Natural killer cell (primary cell): ENCODE data around the gene IRF7. TPM values are rescaled to one million over a fixed set of nuclear protein-coding genes. Genes with fewer than 3 reads are reported as not detected.

Experiments used
- ATAC-seq, 3 donors: fragments of 150-1000 bp in 2 of 3; fragments of 200-7000 bp in 1 of 3; cut with Tn5 transposase; 1 replicate in 1 of 3; 2 replicates in 2 of 3; pipeline ENCODE4 v1.10.0; 2021; ENCODE audit warnings: mild to moderate bottlenecking in 2 of 3, moderate library complexity in 2 of 3
- DNase-seq, 2 donors: peaks; one replicate each; pipeline versions ENCODE4 v3.0.0 to v3.0.0-alpha.2; 2013 to 2021; ENCODE audit warnings: mixed read lengths in 1 of 2
- H3K27ac ChIP-seq: one replicate; pipeline ENCODE4 v1.5.1; 2013; ENCODE audit warnings: mild to moderate bottlenecking, low read length
- H3K27me3 ChIP-seq: one replicate; pipeline ENCODE4 v1.6.1; 2013; ENCODE audit warnings: low read length; ENCODE audit not compliant: control insufficient read depth, insufficient read depth
- H3K36me3 ChIP-seq: one replicate; pipeline ENCODE4 v1.6.1; 2013; ENCODE audit warnings: low read length; ENCODE audit not compliant: control insufficient read depth, insufficient read depth
- H3K4me1 ChIP-seq: one replicate; pipeline ENCODE4 v1.6.1; 2013; ENCODE audit warnings: low read length; ENCODE audit not compliant: control insufficient read depth, insufficient read depth
- H3K4me3 ChIP-seq: one replicate; pipeline ENCODE4 v1.5.1; 2013; ENCODE audit warnings: low read length
- H3K9me3 ChIP-seq: one replicate; pipeline ENCODE4 v1.6.1; 2013; ENCODE audit warnings: low read length; ENCODE audit not compliant: control insufficient read depth, insufficient read depth
- H3K27ac Mint-ChIP-seq, 2 donors: one replicate each; pipeline ENCODE4 v1.8.0; 2022; ENCODE audit warnings: mild to moderate bottlenecking in 2 of 2, mixed read lengths in 2 of 2, moderate library complexity in 1 of 2
- H3K27me3 Mint-ChIP-seq, 2 donors: one replicate each; pipeline ENCODE4 v1.8.0; 2022; ENCODE audit warnings: low read depth in 2 of 2, mixed read lengths in 2 of 2
- H3K36me3 Mint-ChIP-seq: one replicate; pipeline ENCODE4 v1.8.0; 2022; ENCODE audit warnings: mixed read lengths
- H3K4me1 Mint-ChIP-seq, 2 donors: one replicate each; pipeline ENCODE4 v1.8.0; 2022; ENCODE audit warnings: mixed read lengths in 2 of 2
- H3K4me3 Mint-ChIP-seq: one replicate; pipeline ENCODE4 v1.8.0; 2022; ENCODE audit warnings: mild to moderate bottlenecking, moderate library complexity, mixed read lengths
- H3K9me3 Mint-ChIP-seq, 2 donors: one replicate each; pipeline ENCODE4 v1.8.0; 2022; ENCODE audit warnings: mixed read lengths in 2 of 2
- CTCF ChIP-seq: fragments of 200-600 bp; IDR thresholded peaks from one replicate; pipeline ENCODE4 v1.8.0; 2022; ENCODE audit warnings: antibody characterized with exemption
- WGBS: methylation state at CpG from one replicate; pipeline ENCODE4 v1.1.7; 2013; ENCODE audit warnings: missing lambda C conversion rate; ENCODE audit not compliant: insufficient coverage; 5-methylcytosine and 5-hydroxymethylcytosine counted together
- intact Hi-C: fragments of 100-400 bp; cut with micrococcal nuclease; formaldehyde crosslinking; loops from one replicate; pipeline ENCODE4 v1.14.2; 2022
- total RNA-seq, 4 donors: library from RNA; stranded (reverse); fragments of 120-200 nt in 1 of 4; gene quantifications; one replicate each; pipeline versions ENCODE4 v1.2.3 to v1.2.4, GENCODE V29; 2013 to 2022

Gene IRF7
- total RNA-seq, 3 donors from 2014 or later (not counting 1 experiment from before 2014, with no cell fraction given) = 63.3 to 97.3 (median 77.3) TPM

GRCh38 chr11:609341-609811, 6.4 kb downstream of the IRF7 start:
- no peaks in the 10 kb centered on the region for H3K27me3 ChIP-seq
- peaks cover 90% of the 10 kb centered on the region for H3K36me3 ChIP-seq
- no peak overlapping the region for H3K4me3 ChIP-seq
- peaks cover 17% of the 10 kb centered on the region for H3K4me1 ChIP-seq
- H3K4me1 Mint-ChIP-seq = peaks cover 6 to 10% of the 10 kb centered on the region in 2 donors
- no peaks in the 10 kb centered on the region for H3K9me3 ChIP-seq
- intact Hi-C loops = no loop called here
- no peaks in the 10 kb centered on the region for H3K27me3 Mint-ChIP-seq
- no peak overlapping the region for H3K27ac ChIP-seq
- no peaks in the 10 kb centered on the region for H3K36me3 Mint-ChIP-seq
- ATAC-seq (no peak), DNase-seq (no peak)
- no peak overlapping the region for H3K27ac Mint-ChIP-seq
- 94% methylated on average over 28 of the region's 28 CpGs for WGBS
- no peak for TF ChIP-seq CTCF
- H3K9me3 Mint-ChIP-seq = no peaks in the 10 kb centered on the region
- no peak overlapping the region for H3K4me3 Mint-ChIP-seq

- H3K27ac ChIP-seq = no peak overlapping the region
- ATAC-seq (no peak), DNase-seq (no peak)
- intact Hi-C loops = no loop called here
- 89% methylated on average over 28 of the region's 28 CpGs for WGBS
- H3K9me3 Mint-ChIP-seq = no peaks in the 10 kb centered on the region
- peaks cover 11% of the 10 kb centered on the region for H3K4me1 ChIP-seq
- peak overlapping the region in 1 of 2 donors; percentile 63 for H3K27ac Mint-ChIP-seq
- no peaks in the 10 kb centered on the region for H3K9me3 ChIP-seq
- no peaks in the 10 kb centered on the region for H3K27me3 ChIP-seq
- no peak overlapping the region for H3K4me3 ChIP-seq
- H3K36me3 Mint-ChIP-seq = no peaks in the 10 kb centered on the region
- no peaks in the 10 kb centered on the region for H3K27me3 Mint-ChIP-seq
- peaks cover 5 to 6% of the 10 kb centered on the region in 2 donors for H3K4me1 Mint-ChIP-seq
- no peak overlapping the region for H3K4me3 Mint-ChIP-seq
- peaks cover 90% of the 10 kb centered on the region for H3K36me3 ChIP-seq
- TF ChIP-seq CTCF = no peak
These were observed 6.9 kb downstream of the IRF7 start for GRCh38 chr11:608791-609251.

- ATAC-seq (no peak), DNase-seq (no peak)
- Mint-ChIP-seq H3K36me3 (no peaks in the 10 kb centered on the region), H3K4me3 (no peak overlapping the region), H3K27me3 (no peaks in the 10 kb centered on the region), H3K9me3 (no peaks in the 10 kb centered on the region), H3K4me1 (peaks cover 5 to 6% of the 10 kb centered on the region in 2 donors), H3K27ac (peak overlapping the region in 1 of 2 donors; percentile 63)
- no peak overlapping the region for H3K27ac ChIP-seq
- H3K36me3 ChIP-seq = peaks cover 92% of the 10 kb centered on the region
- intact Hi-C loops = no loop called here
- H3K9me3 ChIP-seq = no peaks in the 10 kb centered on the region
- no peaks in the 10 kb centered on the region for H3K27me3 ChIP-seq
- no peak for TF ChIP-seq CTCF
- 98% methylated on average over 45 of the region's 45 CpGs for WGBS
- peaks cover 5% of the 10 kb centered on the region for H3K4me1 ChIP-seq
- H3K4me3 ChIP-seq = no peak overlapping the region
These were observed 7.6 kb downstream of the IRF7 start for GRCh38 chr11:607971-608659.
